Measurements from ENCODE around the gene AFF1. TPM values are rescaled to one million over a fixed set of nuclear protein-coding genes. Genes with fewer than 3 reads are reported as not detected.

The AFF1 gene
- total RNA-seq, 2 experiments from 2014 or later = 28.7 to 69.7 TPM

- H3K36me3 ChIP-seq (ENCODE audit: insufficient read depth, low read length) = peaks cover 55% of the 10 kb centered on the region
- peaks cover 5% of the 10 kb centered on the region; the same call in 1 of the 2 replicates for H4K20me1 ChIP-seq (ENCODE audit: insufficient read depth, low read length)
- no peaks in the 10 kb centered on the region for H3K9me2 ChIP-seq (ENCODE audit: insufficient read depth, low read length)
- no peaks in the 10 kb centered on the region for H3K79me2 ChIP-seq (ENCODE audit: insufficient read depth, low read depth, low read length)
- H3K4me3 ChIP-seq (ENCODE audit: low read depth, low read length, poor library complexity, severe bottlenecking) = no peak overlapping the region
- H3K4me2 ChIP-seq (ENCODE audit: low read length) = no peak overlapping the region
- H3K27ac ChIP-seq (ENCODE audit: low read depth, low read length, poor library complexity, severe bottlenecking) = no peak overlapping the region
- H3K4me1 ChIP-seq (ENCODE audit: insufficient read depth, low read length, poor library complexity, severe bottlenecking) = peaks cover 27% of the 10 kb centered on the region
- ChIA-PET POLR2A (interaction anchor here (0.6 to 3.3 kb wide), 12 partner anchors 9 to 157 kb away, joined by 3 to 10 read pairs (median 3); no protein-coding TSS in a partner anchor), CTCF (ENCODE audit: unreplicated experiment) (no interaction called here)
- no peak for DNase-seq (ENCODE audit: low spot score)
- intact Hi-C loops (cut with micrococcal nuclease; ENCODE audit: unreplicated experiment) = no loop called here
- TF ChIP-seq CTCF (conservative IDR thresholded peaks at IDR 0.05; ENCODE audit: low read length) (no peak), EZH2phosphoT487 (IDR thresholded peaks at IDR 0.05; ENCODE audit: borderline replicate concordance, low read depth, low read length) (no peak)
- H3K9me3 ChIP-seq (ENCODE audit: low read length) = no peaks in the 10 kb centered on the region
- H2AFZ ChIP-seq (ENCODE audit: low read length) = no peak overlapping the region
- BruUV-seq (replicated peaks) = no TSS peak
Measured at GRCh38 chr4:87089368-87089767, 154.6 kb downstream of the AFF1 start.

- no peak for TF ChIP-seq EZH2phosphoT487 (IDR thresholded peaks at IDR 0.05; ENCODE audit: borderline replicate concordance, low read depth, low read length)
- TF ChIP-seq CTCF (conservative IDR thresholded peaks at IDR 0.05; ENCODE audit: low read length) = no peak
- no TSS peak for BruUV-seq (replicated peaks)
- Histone ChIP-seq H3K4me1 (ENCODE audit: insufficient read depth, low read length, poor library complexity, severe bottlenecking) (peaks cover 27% of the 10 kb centered on the region), H3K27ac (ENCODE audit: low read depth, low read length, poor library complexity, severe bottlenecking) (no peak overlapping the region), H3K9me3 (ENCODE audit: low read length) (no peaks in the 10 kb centered on the region), H3K4me2 (ENCODE audit: low read length) (no peak overlapping the region), H3K4me3 (ENCODE audit: low read depth, low read length, poor library complexity, severe bottlenecking) (no peak overlapping the region), H3K79me2 (ENCODE audit: insufficient read depth, low read depth, low read length) (no peaks in the 10 kb centered on the region), H2AFZ (ENCODE audit: low read length) (no peak overlapping the region), H3K9me2 (ENCODE audit: insufficient read depth, low read length) (no peaks in the 10 kb centered on the region), H4K20me1 (ENCODE audit: insufficient read depth, low read length) (peaks cover 5% of the 10 kb centered on the region; the same call in 1 of the 2 replicates), H3K36me3 (ENCODE audit: insufficient read depth, low read length) (peaks cover 56% of the 10 kb centered on the region)
- ChIA-PET POLR2A (interaction anchor here (1.0 to 3.3 kb wide), 5 partner anchors 11 to 105 kb away, joined by 3 to 10 read pairs (median 4); no protein-coding TSS in a partner anchor), CTCF (ENCODE audit: unreplicated experiment) (no interaction called here)
- intact Hi-C loops (cut with micrococcal nuclease; ENCODE audit: unreplicated experiment) = no loop called here
- no peak for DNase-seq (ENCODE audit: low spot score)
Measured at GRCh38 chr4:87090305-87090704, 155.5 kb downstream of the AFF1 start.

- ChIA-PET CTCF (ENCODE audit: unreplicated experiment) (interaction anchor here (0.7 to 3.7 kb wide), 2 partner anchors 158 to 170 kb away, joined by 4 to 22 read pairs; partner anchors contain the start of gene AFF1), POLR2A (interaction anchor here (0.6 to 2.8 kb wide), 8 partner anchors 13 to 171 kb away, joined by 3 to 10 read pairs (median 4); no protein-coding TSS in a partner anchor)
- Histone ChIP-seq H3K9me2 (ENCODE audit: insufficient read depth, low read length) (no peaks in the 10 kb centered on the region), H3K27ac (ENCODE audit: low read depth, low read length, poor library complexity, severe bottlenecking) (no peak overlapping the region), H3K4me2 (ENCODE audit: low read length) (0 out of 2 replicates have a peak overlapping the region, but pooled peaks have one; percentile 5), H3K9me3 (ENCODE audit: low read length) (no peaks in the 10 kb centered on the region), H3K4me3 (ENCODE audit: low read depth, low read length, poor library complexity, severe bottlenecking) (no peak overlapping the region), H4K20me1 (ENCODE audit: insufficient read depth, low read length) (peaks cover 5% of the 10 kb centered on the region; the same call in 1 of the 2 replicates), H3K4me1 (ENCODE audit: insufficient read depth, low read length, poor library complexity, severe bottlenecking) (peaks cover 22% of the 10 kb centered on the region), H2AFZ (ENCODE audit: low read length) (no peak overlapping the region), H3K36me3 (ENCODE audit: insufficient read depth, low read length) (peaks cover 42% of the 10 kb centered on the region), H3K79me2 (ENCODE audit: insufficient read depth, low read depth, low read length) (no peaks in the 10 kb centered on the region)
- no TSS peak for BruUV-seq (replicated peaks)
- DNase-seq (ENCODE audit: low spot score) = peak; percentile 30
- no peak for TF ChIP-seq CTCF (conservative IDR thresholded peaks at IDR 0.05; ENCODE audit: low read length)
- intact Hi-C loops (cut with micrococcal nuclease; ENCODE audit: unreplicated experiment) = loop anchor here (1.0 kb wide), 3 partner anchors 86 to 170 kb away; no protein-coding TSS in a partner anchor
Measured at GRCh38 chr4:87092389-87093141, 157.8 kb downstream of the AFF1 start.
